T-helper 1 cell treated with Interleukin-12 subunit alpha and Interleukin-12 subunit beta and Interleukin-4 antibody, amounts not matched to agents 30 ng/mL and 1 ng/mL, for 36 hours (primary cell): Measurements from ENCODE around the gene BRMS1. TPM values are rescaled to one million over a fixed set of nuclear protein-coding genes. Genes with fewer than 3 reads are reported as not detected.
"Not testable (repeated sequence)": the region's sequence is repeated elsewhere in the genome, so short reads cannot be mapped to it uniquely, and the experiment has no call there.

Experiments used
- intact Hi-C: fragments of 100-400 bp; cut with micrococcal nuclease; formaldehyde crosslinking; loops from one replicate; pipeline ENCODE4 v1.15.1; 2024
- total RNA-seq: library from RNA; stranded (reverse); gene quantifications from 2 replicates; pipeline ENCODE4 v1.2.3, GENCODE V29; 2022

BRMS1 gene
- total RNA-seq, 1 donor from 2014 or later = 53.8 TPM

DNA sequence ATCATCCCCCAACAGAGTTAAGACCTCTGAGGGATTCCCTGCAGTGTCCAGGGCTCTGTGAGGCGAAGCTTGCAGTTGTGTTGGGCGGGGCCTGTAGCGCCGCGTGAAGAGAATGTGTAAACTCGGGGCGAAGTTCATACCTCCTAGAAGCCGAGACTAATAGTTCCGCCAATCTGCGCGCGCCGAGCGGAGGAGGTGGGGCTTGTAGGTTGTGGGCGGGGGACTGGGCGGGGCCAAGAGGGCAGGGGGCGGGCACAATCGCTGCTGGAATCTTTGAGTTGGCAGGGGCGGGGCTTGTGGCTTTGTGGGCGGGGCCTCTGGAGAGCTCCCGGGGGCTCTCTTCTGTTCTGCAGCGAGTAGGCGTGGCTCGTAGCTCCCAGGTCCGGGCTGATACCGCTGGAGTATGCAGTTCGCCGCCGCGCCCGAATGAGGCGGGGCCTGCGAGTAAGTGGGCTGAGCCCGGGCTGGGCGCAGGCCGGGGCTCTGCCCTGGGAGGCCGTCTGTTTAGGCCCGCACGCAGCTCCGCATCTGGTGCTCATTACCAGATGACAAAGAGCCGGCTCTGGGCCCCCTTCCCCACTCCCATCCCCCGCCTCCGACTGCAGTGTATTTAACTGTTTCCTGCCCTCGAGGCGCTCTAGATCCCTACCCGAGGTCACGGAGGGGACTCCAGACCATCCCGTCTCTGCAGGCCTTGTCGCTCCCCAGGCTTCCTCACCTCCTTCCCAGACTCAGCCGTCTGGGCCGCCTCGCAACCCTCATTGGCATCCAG lies 32.2 kb downstream of the BRMS1 start:
- intact Hi-C loops = loop anchor here (1.0 to 2.0 kb wide), 14 partner anchors 9 to 646 kb away; partner anchors contain the start of genes BRMS1, PC, PELI3 and RAB1B

DNA sequence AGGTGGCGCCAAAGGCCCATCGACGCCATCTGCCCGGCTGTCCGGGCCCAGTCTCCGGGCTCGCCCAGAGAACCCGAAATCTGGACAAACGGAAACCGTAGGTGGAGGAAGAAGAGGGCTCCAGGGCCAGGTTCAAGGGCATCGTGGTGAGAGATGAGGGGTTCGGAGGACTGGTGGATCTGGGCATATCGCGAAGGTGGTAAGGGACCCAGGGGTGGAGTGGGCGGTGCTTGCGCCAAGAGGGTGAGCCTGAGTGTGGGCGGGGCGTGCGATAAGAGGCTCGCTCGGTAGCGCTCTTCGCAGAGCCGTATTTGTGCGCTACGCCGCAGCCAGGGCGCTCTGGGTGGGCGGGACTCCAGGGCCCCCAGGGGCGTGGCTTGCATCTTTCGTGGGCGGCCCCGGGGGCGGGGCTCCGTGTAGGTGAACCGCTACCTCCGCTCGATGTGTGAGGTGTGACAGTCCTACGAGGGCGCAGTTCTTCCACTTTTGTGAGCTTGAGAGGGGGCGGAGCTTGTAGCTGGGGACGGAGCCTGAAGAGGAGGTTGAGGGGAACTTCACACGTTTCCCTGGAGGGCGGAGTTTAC lies 32.8 kb downstream of the BRMS1 start:
- intact Hi-C loops = loop anchor here (1.0 to 2.0 kb wide), 14 partner anchors 9 to 647 kb away; partner anchors contain the start of genes BRMS1, PC, PELI3 and RAB1B

DNA sequence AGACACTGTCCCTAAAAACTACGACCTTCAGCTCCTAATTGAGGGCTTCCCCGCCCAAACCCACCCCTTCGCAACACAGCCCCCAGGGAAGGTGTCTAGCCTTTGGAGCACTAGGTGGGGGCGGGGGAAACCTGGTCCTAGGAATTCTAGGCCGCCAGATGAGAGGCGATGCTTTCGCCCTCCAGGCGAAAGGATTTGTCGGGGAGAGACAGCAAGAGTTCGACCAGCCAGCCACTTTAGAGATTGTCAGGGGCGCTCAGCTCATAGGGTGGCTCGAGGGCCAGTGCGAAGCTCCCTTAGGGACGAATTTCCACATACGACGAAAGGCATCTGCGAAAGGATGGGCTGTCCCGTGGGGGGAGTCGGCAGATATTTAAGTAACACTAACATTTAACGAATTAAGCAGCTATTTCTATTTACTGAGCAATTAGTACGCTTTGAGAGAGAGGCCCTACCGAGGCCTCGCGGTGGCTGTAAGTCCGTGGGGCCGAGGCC lies 33.4 kb downstream of the BRMS1 start:
- intact Hi-C loops = no loop called here

DNA sequence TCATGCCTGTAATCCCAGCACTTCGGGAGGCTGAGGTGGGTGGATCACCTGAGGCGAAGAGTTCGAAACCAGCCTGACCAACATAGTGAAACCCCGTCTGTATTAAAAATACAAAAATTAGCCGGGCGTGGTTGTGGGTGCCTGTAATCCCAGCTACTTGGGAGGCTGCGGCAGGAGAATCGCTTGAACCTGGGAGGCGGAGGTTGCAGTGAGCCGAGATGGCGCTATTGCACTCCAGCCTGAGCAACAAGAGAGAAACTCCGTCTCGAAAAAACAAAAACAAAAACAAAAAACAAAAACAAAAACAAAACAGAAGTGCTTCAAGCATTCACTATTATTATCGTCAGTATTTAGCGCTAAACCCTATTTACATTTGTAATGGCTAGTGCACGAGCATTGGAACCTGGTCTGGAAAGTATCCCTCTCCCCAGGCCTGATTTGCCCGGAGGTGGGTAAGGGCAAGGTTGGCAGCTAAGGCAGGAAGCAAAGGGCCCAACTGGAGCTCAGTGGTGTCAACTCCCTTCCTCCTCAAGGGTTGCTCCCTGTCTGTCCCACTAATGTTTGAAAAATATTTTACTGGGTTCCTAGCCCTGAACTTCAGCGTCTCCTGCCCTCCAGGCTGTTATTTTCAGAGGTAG lies 34.0 kb downstream of the BRMS1 start:
- intact Hi-C loops = not testable (repeated sequence)

DNA sequence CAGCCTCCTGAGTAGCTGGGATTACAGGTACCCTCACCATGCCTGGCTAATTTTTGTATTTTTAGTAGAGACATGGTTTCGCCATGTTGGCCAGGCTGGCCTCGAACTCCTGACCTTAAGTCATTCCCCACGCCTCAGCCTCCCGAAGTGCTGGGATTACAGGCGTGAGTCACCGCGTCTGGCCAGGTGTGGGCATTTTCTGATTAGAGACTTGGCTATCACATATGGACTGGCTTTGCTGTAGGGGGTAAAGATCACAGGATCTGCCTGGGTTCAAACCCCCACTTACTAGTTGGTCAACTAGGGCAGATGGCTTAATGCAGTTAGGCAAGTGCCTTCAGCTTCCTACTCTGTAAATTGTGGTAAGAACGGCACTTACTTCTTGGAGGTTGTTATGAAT lies 34.6 kb downstream of the BRMS1 start:
- intact Hi-C loops = no loop called here

DNA sequence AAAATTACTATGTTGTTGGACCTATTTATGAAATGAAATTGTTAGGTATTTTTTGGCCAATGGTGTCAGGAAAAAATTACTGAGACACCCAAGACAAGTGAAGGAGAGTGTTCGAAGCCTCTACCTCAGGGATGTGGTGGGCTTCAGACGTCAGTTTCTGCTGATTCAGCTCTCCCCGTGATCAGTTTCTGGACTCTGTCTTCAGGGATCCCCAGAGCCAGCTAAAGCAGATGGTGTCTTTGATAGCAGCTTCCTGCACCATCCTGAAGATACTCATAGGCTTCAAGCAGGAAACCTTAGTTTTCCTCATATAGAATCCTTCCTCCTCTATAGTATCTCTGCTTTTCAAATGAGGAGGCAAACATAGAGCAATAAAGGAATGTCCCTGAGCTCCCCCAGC lies 35.4 kb downstream of the BRMS1 start:
- intact Hi-C loops = no loop called here

DNA sequence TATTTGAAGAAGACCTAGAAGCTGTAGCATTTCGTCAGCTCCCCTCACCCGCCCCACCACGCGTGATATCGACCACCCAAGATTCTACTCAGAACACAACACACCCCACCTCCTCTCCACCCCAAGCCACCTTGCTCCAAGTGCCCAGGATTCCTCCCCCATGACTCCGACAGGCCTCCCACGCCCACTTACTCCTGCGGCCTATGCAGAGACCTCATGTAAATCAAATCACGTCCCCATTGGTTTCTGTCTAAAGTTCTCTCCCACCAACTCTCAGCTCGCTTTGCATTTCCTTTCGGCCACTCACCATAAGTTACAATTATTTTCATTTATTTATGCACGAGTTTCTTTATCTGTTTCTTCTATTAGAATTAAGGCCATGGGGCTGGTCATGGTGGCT lies 42.2 kb downstream of the BRMS1 start:
- intact Hi-C loops = no loop called here

DNA sequence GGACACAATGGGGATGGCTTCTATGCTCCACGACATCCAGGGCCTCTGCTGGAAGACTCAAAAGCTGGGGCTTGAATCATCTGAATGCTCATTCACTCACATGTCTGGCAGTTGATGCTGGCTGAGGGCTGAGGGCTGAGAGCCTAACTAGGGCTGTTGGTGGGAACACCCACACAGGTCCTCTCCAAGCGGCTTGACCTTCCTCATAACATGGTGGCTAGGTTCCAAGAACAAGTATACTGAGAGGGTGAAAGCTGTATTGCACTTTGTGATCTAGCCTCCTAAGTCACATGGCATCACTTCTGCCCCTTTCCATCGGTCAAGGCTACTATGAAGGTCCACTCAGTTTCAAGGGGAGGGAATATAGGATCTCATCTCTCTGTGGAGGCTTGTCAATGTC lies 45.7 kb downstream of the BRMS1 start:
- intact Hi-C loops = no loop called here

DNA sequence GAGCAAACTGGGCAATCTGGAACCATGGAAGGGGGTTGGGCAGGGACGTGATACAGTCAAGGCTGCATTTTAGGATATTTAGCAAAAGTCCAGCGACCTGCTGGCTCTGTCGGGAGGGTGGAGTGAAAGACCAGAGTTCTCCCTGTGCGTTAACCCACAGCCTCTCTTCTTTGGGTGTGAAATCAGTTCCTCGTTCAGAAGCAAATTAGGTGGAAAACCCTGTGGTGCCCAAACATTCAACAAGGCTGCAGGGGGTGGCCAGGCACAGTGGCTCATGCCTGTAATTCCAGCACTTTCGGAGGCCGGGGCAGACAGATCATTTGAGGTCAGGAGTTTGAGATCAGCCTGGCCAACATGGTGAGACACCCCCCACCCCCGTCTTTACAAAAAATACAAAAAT lies 47.3 kb downstream of the BRMS1 start:
- intact Hi-C loops = no loop called here

DNA sequence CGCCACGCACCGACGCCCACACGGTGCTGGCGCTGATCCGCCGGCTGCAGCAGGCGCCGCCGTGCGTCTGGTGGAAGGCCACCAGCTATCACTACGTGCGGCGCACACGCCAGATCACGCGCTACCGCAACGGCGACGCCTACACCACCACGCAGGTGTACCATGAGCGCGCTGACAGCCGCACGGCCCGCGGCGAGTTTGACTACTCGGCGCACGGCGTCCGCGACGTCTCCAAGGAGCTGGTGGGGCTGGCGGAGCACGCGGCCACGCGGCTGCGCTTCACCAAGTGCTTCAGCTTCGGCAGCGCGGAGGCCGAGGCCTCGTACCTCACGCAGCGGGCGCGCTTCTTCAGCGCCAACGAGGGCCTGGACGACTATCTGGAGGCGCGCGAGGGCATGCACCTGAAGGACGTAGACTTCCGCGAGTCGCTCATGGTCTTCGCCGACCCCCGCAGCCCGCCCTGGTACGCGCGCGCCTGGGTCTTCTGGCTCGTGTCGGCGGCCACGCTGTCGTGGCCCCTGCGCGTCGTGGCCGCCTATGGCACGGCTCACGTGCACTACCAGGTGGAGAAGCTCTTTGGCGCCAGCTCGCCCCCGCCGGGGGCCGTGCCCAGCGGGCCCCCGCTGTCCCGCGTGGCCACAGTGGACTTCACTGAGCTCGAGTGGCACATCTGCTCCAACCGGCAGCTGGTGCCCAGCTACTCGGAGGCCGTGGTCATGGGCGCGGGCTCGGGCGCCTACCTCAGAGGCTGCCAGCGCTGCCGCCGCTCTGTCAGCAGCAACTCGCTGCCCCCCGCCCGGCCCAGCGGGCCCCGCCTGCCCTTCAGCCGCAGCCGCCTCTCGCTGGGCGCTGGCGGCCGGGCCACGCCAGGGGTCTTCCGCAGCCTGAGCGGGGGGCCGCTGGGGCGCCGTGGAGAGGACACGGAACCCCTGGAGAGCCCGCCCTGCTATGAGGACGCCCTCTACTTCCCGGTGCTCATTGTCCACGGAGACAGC lies 50.0 kb downstream of the BRMS1 start:
- intact Hi-C loops = no loop called here

DNA sequence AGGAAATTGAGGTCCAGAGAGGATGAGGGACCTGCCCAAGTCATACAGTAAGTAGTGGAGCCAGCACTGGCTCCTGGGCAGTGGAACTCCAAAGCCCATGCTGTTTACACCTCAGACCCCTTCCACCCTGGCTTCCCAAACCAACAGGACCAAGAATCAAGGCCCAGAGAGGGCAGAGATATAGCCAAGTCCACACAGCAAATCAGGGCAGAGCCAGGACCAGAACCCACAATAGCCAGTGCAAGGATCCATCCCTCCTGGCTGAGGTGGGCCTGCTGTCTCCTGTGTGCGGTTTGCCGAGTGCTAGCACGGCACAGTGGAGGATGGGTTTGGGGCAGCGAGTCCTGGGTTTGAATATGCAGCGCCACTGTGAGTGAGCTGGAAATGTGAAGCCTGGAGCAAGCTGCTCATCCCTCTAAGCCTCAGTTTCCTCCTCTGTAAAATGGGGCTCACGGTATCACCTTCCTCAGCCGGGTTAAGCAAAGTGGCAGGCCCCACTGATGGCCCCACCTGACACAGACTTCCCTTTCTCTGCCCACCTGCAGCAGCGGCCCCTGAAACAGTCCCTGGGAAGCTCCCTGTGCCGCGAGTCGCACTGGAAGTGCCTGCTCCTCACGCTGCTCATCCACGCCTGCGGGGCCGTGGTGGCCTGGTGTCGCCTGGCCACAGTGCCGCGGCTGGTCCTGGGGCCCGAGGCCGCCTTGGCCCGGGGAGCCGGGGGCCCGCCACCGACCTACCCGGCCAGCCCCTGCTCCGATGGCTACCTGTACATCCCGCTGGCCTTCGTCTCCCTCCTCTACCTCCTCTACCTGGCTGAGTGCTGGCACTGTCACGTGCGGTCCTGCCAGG lies 50.9 kb downstream of the BRMS1 start:
- intact Hi-C loops = no loop called here

DNA sequence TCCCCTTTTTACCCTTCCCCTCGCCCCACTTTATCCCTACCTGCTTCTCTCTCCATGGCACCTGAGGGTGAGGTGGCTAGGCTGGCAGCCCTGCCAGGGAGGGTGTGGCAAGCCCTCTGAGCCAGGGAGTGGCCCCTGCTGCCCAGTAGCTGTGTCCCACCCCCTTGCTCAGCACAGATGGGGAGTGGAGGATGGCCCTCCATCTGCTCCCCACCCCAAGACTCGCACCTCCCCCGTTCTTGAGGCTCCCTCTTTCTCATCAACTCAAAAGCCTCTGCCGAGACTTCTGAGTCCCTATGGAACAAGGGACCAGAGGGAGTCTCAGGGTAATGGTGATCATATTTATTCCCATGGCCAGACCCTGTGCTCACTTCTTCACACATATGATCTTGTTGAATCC lies 51.6 kb downstream of the BRMS1 start:
- intact Hi-C loops = no loop called here

DNA sequence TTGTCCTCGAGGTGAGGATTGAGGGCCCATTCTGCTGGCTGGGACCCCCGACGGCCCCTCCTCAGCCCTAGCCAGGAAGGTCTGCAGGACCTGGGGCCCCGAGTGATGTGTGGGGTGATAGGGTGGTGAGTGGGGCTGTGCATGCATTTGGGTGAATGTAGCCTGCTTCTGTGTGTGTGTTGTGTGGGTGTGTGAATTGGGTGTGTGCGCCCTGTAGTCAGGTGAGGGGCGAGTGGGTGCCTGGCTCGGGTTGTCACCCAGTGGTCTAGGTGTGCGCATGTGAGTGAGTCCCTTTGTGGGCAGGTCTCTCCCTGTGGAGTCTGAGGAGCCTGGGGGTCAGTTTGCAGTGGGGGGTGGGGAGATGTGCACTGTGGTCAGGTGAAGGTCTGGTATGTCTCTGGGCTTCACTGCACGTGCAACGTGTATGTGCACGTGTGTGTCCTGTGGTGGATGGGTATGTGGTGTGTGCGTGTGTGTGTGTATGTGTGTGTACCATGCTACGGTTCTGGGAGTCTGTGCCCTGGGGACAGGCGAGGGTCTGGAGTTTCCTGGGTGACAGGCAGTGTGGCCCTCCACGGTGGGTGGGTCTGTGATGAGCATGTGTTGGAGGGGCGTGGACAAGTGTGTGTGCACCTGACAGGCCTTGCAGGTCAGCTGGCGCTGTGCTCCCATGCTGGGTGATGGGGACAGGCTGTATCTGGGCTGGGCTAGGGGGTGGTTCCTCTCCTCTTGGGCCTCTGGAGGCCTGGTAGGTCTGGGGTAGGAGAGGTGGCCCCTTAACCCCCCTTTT lies 52.2 kb downstream of the BRMS1 start:
- intact Hi-C loops = no loop called here

DNA sequence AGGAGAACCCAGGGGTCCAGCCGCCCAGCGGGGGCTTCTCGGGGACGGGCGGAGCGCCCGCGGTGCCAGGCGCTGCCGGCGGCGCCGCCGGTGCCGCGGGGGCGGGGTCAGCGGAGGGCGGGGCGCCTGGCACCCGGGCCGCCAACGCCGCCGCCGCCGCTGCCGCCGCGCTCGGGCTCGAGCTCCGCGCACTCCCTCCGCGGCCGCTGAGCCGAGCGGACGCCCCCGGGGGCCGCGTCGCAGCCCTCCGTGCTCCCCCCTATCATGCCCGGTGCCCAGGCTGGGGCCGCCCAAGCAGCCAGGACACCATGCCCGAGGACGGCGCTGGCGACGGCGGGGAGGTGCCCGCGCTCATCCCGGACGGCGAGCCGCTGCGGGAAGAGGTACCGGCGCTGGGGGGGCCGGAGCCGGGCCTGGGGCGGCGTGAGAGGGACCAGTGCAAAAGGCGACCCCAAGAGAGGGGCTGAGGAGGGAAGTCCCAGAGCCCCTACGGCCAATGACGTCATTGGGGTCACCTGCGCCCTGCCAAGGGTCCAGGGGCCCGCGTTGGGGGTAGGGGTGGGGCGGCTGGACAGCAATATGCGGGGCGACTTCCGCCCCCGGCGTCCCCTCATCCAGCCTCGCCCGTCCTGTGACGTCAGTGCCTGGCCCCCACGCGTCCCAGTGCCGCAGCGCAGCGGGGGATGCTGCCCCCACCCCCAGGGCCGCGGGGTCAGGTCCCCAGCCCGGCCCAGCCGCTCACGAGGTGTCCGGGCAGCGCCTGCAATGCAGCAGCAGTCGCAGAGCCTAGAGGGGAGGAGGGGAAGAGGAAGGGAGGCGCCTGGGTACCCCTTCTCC lies 53.0 kb downstream of the BRMS1 start, which contains the start of gene TMEM151A:
TMEM151A (plus strand) TSS at position 189 of the 837 bp plus-strand sequence; CDS start at position 309, 120 bp downstream.
- intact Hi-C loops = no loop called here

DNA sequence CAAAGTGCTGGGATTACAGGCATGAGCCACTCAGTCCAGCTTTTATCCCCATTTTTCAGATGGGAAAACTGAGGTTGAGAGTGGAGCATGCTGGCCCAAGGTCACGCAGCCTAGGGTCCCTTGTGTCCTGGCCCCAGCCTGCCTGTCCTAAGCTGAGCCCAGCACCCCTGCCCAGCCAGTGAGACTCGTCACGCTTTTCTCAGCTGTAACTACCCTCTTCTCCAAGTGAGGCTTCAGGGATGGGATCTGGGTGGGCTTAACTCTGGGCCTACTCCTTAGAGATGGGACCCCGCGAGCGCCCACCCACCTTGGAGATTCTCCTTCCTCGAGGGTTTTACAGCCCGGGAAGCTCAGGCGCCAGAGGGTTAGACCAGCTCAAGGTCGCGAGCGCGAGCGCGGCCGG lies 53.6 kb downstream of the BRMS1 start:
- intact Hi-C loops = no loop called here

DNA sequence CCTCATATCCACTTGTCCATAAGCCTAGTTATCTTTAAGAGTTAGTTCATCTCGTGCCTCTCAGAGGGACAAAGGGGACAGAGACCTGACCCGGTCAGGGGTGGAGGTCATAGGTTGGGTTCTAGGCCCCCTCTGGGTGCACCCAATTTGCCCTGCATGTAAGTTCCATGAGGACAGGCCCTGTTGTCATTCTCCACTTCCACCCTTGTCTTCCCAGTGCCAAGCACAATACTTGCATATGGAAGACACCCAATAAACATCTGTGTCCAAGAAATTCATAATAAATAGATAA lies 54.6 kb downstream of the BRMS1 start:
- intact Hi-C loops = no loop called here

DNA sequence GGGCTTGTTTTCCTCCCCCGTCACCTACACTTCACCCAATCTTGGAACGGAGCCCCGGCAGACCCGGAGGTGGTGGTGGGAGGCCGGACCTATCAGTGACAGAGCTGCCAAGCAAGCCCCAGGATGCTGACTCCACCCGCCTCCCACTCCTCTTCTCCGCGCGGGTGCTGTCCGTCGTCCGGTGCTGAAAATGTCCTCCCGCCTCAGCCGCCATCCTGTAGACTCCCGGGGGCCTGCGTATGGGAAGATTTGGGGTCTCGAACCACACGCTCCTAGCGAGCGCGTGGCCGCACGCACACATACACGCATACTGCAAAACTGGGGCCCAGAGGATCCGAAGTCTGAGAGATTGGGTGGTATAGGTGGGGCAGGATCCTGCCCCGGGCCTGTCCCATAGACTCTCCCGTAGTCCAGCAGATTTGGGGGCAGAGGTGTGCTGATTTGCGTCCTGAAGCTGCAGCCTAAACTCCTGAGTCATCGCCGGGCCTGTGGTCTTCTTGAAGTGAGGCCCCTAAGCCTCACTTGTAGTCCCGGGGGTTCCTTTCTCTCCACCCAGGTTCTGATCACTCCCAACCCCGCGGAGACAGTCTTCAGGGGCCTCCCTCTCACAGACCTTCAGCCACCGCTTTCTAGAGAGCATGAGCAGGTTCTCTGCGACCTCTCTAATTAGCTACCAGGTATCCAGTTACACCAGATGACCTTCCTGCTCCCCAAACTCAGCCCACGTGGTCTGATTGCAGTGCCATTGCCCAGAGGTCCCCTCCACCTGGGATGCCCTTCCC lies 55.2 kb downstream of the BRMS1 start:
- intact Hi-C loops = loop anchor here (1.0 to 10.0 kb wide), 10 partner anchors 21 to 1515 kb away; partner anchors contain the start of genes ACTN3, BRMS1, DPP3 and NPAS4
